ENCODE measurements around the gene RAB3C.
"Not testable (repeated sequence)": the region's sequence is repeated elsewhere in the genome, so short reads cannot be mapped to it uniquely, and the experiment has no call there.

The RAB3C gene

GRCh38 chr5:58582803-58583491 lies at the start of gene RAB3C:
Gene RAB3C, plus strand, starts transcription at chr5:58583075. Its CDS starts 134 bp downstream, at chr5:58583209.
- CTCF ChIA-PET, result interaction anchor here (0.6 to 0.8 kb wide), 2 partner anchors 11 to 267 kb away, joined by 3 read pairs; no protein-coding TSS in a partner anchor
- peak; percentile 87 for DNase-seq (ENCODE audit: extremely low spot score)
- no peak for TF ChIP-seq ELF4 (IDR thresholded peaks at IDR 0.05)
- TF ChIP-seq LEF1 (IDR thresholded peaks at IDR 0.05; ENCODE audit: borderline replicate concordance), result no peak
- TF ChIP-seq NFRKB (IDR thresholded peaks at IDR 0.05), result no peak
- no peak for TF ChIP-seq BHLHE40 (IDR thresholded peaks at IDR 0.05; ENCODE audit: borderline replicate concordance)
- TF ChIP-seq SUZ12 (IDR thresholded peaks at IDR 0.05), result peak; percentile 66
- no peak for TF ChIP-seq ARNT (IDR thresholded peaks at IDR 0.05)
- TF ChIP-seq ZNF384 (IDR thresholded peaks at IDR 0.05), result no peak
- TF ChIP-seq SP1 (IDR thresholded peaks at IDR 0.05), result no peak
- TF ChIP-seq CTBP1 (IDR thresholded peaks at IDR 0.05; ENCODE audit: borderline replicate concordance), result no peak
- TF ChIP-seq PKNOX1 (IDR thresholded peaks at IDR 0.05), result no peak
- TF ChIP-seq FOXA1 (IDR thresholded peaks at IDR 0.05), result no peak
- peak; percentile 69 for TF ChIP-seq L3MBTL2 (conservative IDR thresholded peaks at IDR 0.05)
- no peak for TF ChIP-seq FOXK2 (IDR thresholded peaks at IDR 0.05)
- no peak for TF ChIP-seq HDGF (IDR thresholded peaks at IDR 0.05; ENCODE audit: borderline replicate concordance)
- POLR2A ChIA-PET, result interaction anchor here (0.9 to 1.0 kb wide), 3 partner anchors 11 to 179 kb away, joined by 3 to 5 read pairs (median 4); no protein-coding TSS in a partner anchor

GRCh38 chr5:58541935-58542334 lies 40.9 kb upstream of the RAB3C start:
- DNase-seq (ENCODE audit: extremely low spot score); POLR2A ChIA-PET; CTCF ChIA-PET: not testable (repeated sequence)

GRCh38 chr5:58542709-58543108 lies 40.2 kb upstream of the RAB3C start:
- TF ChIP-seq TARDBP (IDR thresholded peaks at IDR 0.05) (no peak), BHLHE40 (IDR thresholded peaks at IDR 0.05; ENCODE audit: borderline replicate concordance) (no peak), ELF4 (IDR thresholded peaks at IDR 0.05) (no peak), LEF1 (IDR thresholded peaks at IDR 0.05; ENCODE audit: borderline replicate concordance) (no peak), L3MBTL2 (conservative IDR thresholded peaks at IDR 0.05) (no peak), FOXM1 (IDR thresholded peaks at IDR 0.05; ENCODE audit: borderline replicate concordance) (no peak), FOXA1 (IDR thresholded peaks at IDR 0.05) (no peak), NFRKB (IDR thresholded peaks at IDR 0.05) (no peak), SP1 (IDR thresholded peaks at IDR 0.05) (no peak), HDGF (IDR thresholded peaks at IDR 0.05; ENCODE audit: borderline replicate concordance) (no peak)
- ChIA-PET POLR2A (no interaction called here), CTCF (no interaction called here)
- no peak for DNase-seq (ENCODE audit: extremely low spot score)

GRCh38 chr5:58543723-58544122 lies 39.2 kb upstream of the RAB3C start:
- ChIA-PET CTCF (no interaction called here), POLR2A (no interaction called here)
- no peak for DNase-seq (ENCODE audit: extremely low spot score)
- TF ChIP-seq PKNOX1 (IDR thresholded peaks at IDR 0.05) (no peak), SUZ12 (IDR thresholded peaks at IDR 0.05) (no peak), NFRKB (IDR thresholded peaks at IDR 0.05) (no peak), ELF4 (IDR thresholded peaks at IDR 0.05) (no peak), FOXK2 (IDR thresholded peaks at IDR 0.05) (no peak), BHLHE40 (IDR thresholded peaks at IDR 0.05; ENCODE audit: borderline replicate concordance) (no peak), FOXA1 (IDR thresholded peaks at IDR 0.05) (no peak)

- DNase-seq (ENCODE audit: extremely low spot score), result no peak
- ChIA-PET POLR2A (no interaction called here), CTCF (no interaction called here)
- TF ChIP-seq BHLHE40 (IDR thresholded peaks at IDR 0.05; ENCODE audit: borderline replicate concordance) (no peak), SP1 (IDR thresholded peaks at IDR 0.05) (no peak), FOXK2 (IDR thresholded peaks at IDR 0.05) (no peak), CTBP1 (IDR thresholded peaks at IDR 0.05; ENCODE audit: borderline replicate concordance) (no peak), ARNT (IDR thresholded peaks at IDR 0.05) (no peak)
These were observed 38.7 kb upstream of the RAB3C start for GRCh38 chr5:58544195-58544594.

- ChIA-PET POLR2A (no interaction called here), CTCF (no interaction called here)
- TF ChIP-seq BHLHE40 (IDR thresholded peaks at IDR 0.05; ENCODE audit: borderline replicate concordance) (no peak), ZNF384 (IDR thresholded peaks at IDR 0.05) (no peak), NFRKB (IDR thresholded peaks at IDR 0.05) (no peak), TARDBP (IDR thresholded peaks at IDR 0.05) (no peak), FOXA1 (IDR thresholded peaks at IDR 0.05) (no peak), ARNT (IDR thresholded peaks at IDR 0.05) (no peak), SUZ12 (IDR thresholded peaks at IDR 0.05) (no peak), FOXM1 (IDR thresholded peaks at IDR 0.05; ENCODE audit: borderline replicate concordance) (no peak), SP1 (IDR thresholded peaks at IDR 0.05) (no peak), HDGF (IDR thresholded peaks at IDR 0.05; ENCODE audit: borderline replicate concordance) (no peak), PKNOX1 (IDR thresholded peaks at IDR 0.05) (no peak), ELF4 (IDR thresholded peaks at IDR 0.05) (no peak), LEF1 (IDR thresholded peaks at IDR 0.05; ENCODE audit: borderline replicate concordance) (no peak), CTBP1 (IDR thresholded peaks at IDR 0.05; ENCODE audit: borderline replicate concordance) (no peak), FOXK2 (IDR thresholded peaks at IDR 0.05) (no peak)
- no peak for DNase-seq (ENCODE audit: extremely low spot score)
These were observed 37.9 kb upstream of the RAB3C start for GRCh38 chr5:58544926-58545325.

- no peak for DNase-seq (ENCODE audit: extremely low spot score)
- CTCF ChIA-PET, result no interaction called here
- no peak for TF ChIP-seq ZNF384 (IDR thresholded peaks at IDR 0.05)
- POLR2A ChIA-PET, result no interaction called here
These were observed 37.0 kb upstream of the RAB3C start for GRCh38 chr5:58545912-58546311.

All from HEK293T (cell line).